Erythroblast (primary cell): ENCODE measurements around the gene POU2F1.

Source experiments
- GATA1 ChIP-seq: IDR thresholded peaks from 2 replicates; pipeline ENCODE4 v1.6.1; 2011; ENCODE audit warnings: low read depth, mild to moderate bottlenecking, control low read depth, low read length, moderate library complexity
- POLR2A ChIP-seq: IDR thresholded peaks from 2 replicates; pipeline ENCODE4 v1.6.1; 2011; ENCODE audit warnings: mild to moderate bottlenecking, low read length

DNA sequence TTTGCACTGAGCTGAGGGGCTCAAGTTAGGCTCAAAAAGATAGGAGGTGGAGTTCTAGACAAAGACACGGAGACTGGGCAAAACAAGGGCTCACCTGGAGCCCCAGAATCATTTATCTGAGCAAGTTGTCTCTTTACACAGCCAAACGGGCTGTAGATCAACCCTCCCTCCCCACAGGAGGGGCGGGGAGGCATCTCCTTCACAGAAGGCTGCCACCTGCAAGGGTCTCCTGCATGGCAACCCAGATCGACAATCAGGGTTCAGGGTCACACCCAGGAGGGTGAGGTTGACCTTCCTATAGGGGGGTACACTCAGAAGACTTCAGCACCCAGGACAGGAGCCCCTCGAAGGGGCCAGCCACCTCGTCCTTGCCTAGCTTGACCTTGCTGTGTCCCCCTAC lies 213.6 kb downstream of the POU2F1 start:
- no peak for TF ChIP-seq POLR2A
- TF ChIP-seq GATA1, result no peak
